Left hindlimb (tissue), 1 donor: ENCODE results near the gene PRAMEF15.
"Not testable (repeated sequence)": the region's sequence is repeated elsewhere in the genome, so short reads cannot be mapped to it uniquely, and the experiment has no call there.

Experiments used
- DNase-seq: peaks from one replicate; pipeline ENCODE4 v3.0.0-alpha.2; 2018

PRAMEF15 gene

GRCh38 chr1:13315281-13315680 lies at the start of gene PRAMEF15:
Gene PRAMEF15, plus strand, starts transcription at chr1:13315581. Its CDS starts 2,827 bp downstream, at chr1:13318408.
- not testable (repeated sequence) for DNase-seq

GRCh38 chr1:13277016-13277415 lies 38.4 kb upstream of the PRAMEF15 start:
- DNase-seq = not testable (repeated sequence)

GRCh38 chr1:13279617-13280016 lies 35.8 kb upstream of the PRAMEF15 start:
- DNase-seq = not testable (repeated sequence)

GRCh38 chr1:13285037-13285436 lies 30.3 kb upstream of the PRAMEF15 start, which contains the start of gene PRAMEF8:
Gene PRAMEF8, minus strand, starts transcription at chr1:13285137. Its CDS starts 1,046 bp downstream, at chr1:13284091.
- DNase-seq = not testable (repeated sequence)

GRCh38 chr1:13289030-13289429 lies 26.4 kb upstream of the PRAMEF15 start:
- not testable (repeated sequence) for DNase-seq

GRCh38 chr1:13297216-13297931 lies 18.0 kb upstream of the PRAMEF15 start:
- not testable (repeated sequence) for DNase-seq

- not testable (repeated sequence) for DNase-seq
These were observed 16.7 kb upstream of the PRAMEF15 start for GRCh38 chr1:13298699-13299098.

- DNase-seq = not testable (repeated sequence)
These were observed 13.2 kb upstream of the PRAMEF15 start for GRCh38 chr1:13302197-13302596.

- not testable (repeated sequence) for DNase-seq
These were observed 12.1 kb upstream of the PRAMEF15 start, which contains the start of gene PRAMEF33 for GRCh38 chr1:13303239-13303638. Gene PRAMEF33, plus strand, starts transcription at chr1:13303539. Its CDS starts 2,416 bp downstream, at chr1:13305955.

GRCh38 chr1:13342496-13342895 lies 27.1 kb downstream of the PRAMEF15 start:
- not testable (repeated sequence) for DNase-seq

- DNase-seq = not testable (repeated sequence)
These were observed 31.7 kb downstream of the PRAMEF15 start, which contains the start of gene PRAMEF14 for GRCh38 chr1:13347034-13347433. Gene PRAMEF14, minus strand, starts transcription at chr1:13347134. Its CDS starts 1,820 bp downstream, at chr1:13345314.

GRCh38 chr1:13353476-13353875 lies 38.1 kb downstream of the PRAMEF15 start:
- DNase-seq = not testable (repeated sequence)

- not testable (repeated sequence) for DNase-seq
These were observed 39.1 kb downstream of the PRAMEF15 start for GRCh38 chr1:13354475-13354874.

GRCh38 chr1:13356774-13357173 lies 41.4 kb downstream of the PRAMEF15 start:
- DNase-seq = not testable (repeated sequence)

GRCh38 chr1:13362364-13362763 lies 47.0 kb downstream of the PRAMEF15 start:
- DNase-seq = not testable (repeated sequence)

GRCh38 chr1:13364928-13365327 lies 49.5 kb downstream of the PRAMEF15 start:
- DNase-seq = not testable (repeated sequence)

GRCh38 chr1:13366536-13366935 lies 51.2 kb downstream of the PRAMEF15 start:
- not testable (repeated sequence) for DNase-seq

GRCh38 chr1:13368544-13368943 lies 53.2 kb downstream of the PRAMEF15 start:
- not testable (repeated sequence) for DNase-seq
